ENCODE measurements around the gene FXYD7. TPM values are rescaled to one million over a fixed set of nuclear protein-coding genes. Genes with fewer than 3 reads are reported as not detected.
"Not testable (repeated sequence)": the region's sequence is repeated elsewhere in the genome, so short reads cannot be mapped to it uniquely, and the experiment has no call there.

The FXYD7 gene
- total RNA-seq, 5 donors from 2014 or later (not counting 1 experiment from before 2014, with no cell fraction given): 8.8 to 24.0 (median 12.6) TPM

DNA sequence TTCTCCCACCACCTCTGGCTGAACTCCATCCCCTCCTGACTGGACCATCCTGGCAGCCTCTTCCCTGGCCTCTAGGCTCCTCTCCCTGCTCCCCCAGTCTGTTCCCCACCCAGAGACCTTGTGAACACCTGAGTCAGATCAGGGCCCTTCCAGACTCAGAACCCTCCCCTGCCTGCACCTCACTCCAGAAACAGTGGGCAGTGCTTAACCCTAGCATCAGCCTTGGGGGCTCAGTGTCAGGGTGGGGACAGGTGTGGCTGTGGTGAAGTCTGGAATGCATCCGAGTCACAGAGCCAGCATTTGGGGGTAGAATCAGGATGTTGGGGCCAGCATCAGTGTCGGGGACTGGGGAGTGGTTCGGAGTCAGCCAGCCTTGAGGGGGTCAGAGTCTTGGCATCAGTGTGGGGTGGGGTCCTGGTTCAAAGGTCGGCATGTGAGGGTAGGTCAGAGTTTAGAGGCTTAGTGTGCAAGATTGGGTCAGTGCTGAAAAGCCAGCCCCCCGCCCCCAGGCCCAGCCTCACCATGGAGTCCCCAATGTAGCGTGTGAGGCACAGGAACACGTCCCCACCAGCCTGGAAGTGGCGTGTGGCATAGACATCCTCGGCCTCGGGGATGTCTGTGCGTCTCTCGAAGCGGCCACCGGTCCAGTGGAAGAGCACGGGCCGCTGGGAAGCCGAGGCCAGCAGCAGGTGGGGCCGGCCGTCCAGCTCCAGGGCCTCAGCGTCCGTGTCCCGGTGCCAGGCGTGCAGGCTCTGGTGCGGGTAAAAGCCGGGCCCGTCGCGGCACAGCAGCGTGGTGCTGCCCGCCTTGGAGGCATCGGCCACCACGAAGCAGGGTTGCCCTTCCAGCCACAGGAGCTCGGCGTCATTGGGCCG, 17.1 kb upstream of the FXYD7 start:
- H3K4me3 Mint-ChIP-seq: no peak overlapping the region
- CTCF ChIA-PET: no interaction called here
- H3K27ac Mint-ChIP-seq: no peak overlapping the region
- no peak for ATAC-seq (replicated peaks in 1 of 4)
- H3K4me1 ChIP-seq (ENCODE audit: control insufficient read depth in 1 of 2, extremely low read depth in 1 of 2, insufficient read depth in 2 of 2, low read length in 2 of 2): peaks cover 0 to 12% of the 10 kb centered on the region in 2 experiments
- H3K36me3 Mint-ChIP-seq: no peaks in the 10 kb centered on the region
- H3K27me3 ChIP-seq (replicated peaks in 1 of 2; ENCODE audit: control insufficient read depth in 2 of 2, extremely low read depth in 1 of 2, insufficient read depth in 2 of 2, low read length in 1 of 2): peaks cover 0 to 5% of the 10 kb centered on the region in 2 experiments
- no peaks in the 10 kb centered on the region for H3K36me3 ChIP-seq (ENCODE audit: control insufficient read depth in 2 of 2, extremely low read depth in 1 of 2, insufficient read depth in 1 of 2, low read length in 1 of 2)
- no peak for DNase-seq
- POLR2A ChIA-PET: no interaction called here
- WGBS (ENCODE audit: insufficient coverage): 91% methylated on average over 34 of the region's 35 CpGs
- no peaks in the 10 kb centered on the region for H3K9me3 Mint-ChIP-seq
- no peak overlapping the region for H3K27ac ChIP-seq (ENCODE audit: low read length)
- H3K4me3 ChIP-seq (ENCODE audit: control insufficient read depth in 1 of 2, extremely low read depth in 1 of 2, low read length in 1 of 2): no peak overlapping the region
- H3K9me3 ChIP-seq: no peaks in the 10 kb centered on the region
- H3K4me1 Mint-ChIP-seq: peaks cover 14 to 18% (median 14%) of the 10 kb centered on the region in 3 donors
- H3K27me3 Mint-ChIP-seq: no peaks in the 10 kb centered on the region

GRCh38 chr19:35126624-35126959, 16.5 kb upstream of the FXYD7 start:
- H3K36me3 Mint-ChIP-seq: no peaks in the 10 kb centered on the region
- H3K27ac Mint-ChIP-seq: no peak overlapping the region
- Histone ChIP-seq H3K4me1 (ENCODE audit: control insufficient read depth in 1 of 2, extremely low read depth in 1 of 2, insufficient read depth in 2 of 2, low read length in 2 of 2) (peaks cover 0 to 12% of the 10 kb centered on the region in 2 experiments), H3K36me3 (ENCODE audit: control insufficient read depth in 2 of 2, extremely low read depth in 1 of 2, insufficient read depth in 1 of 2, low read length in 1 of 2) (no peaks in the 10 kb centered on the region), H3K27ac (ENCODE audit: low read length) (no peak overlapping the region), H3K27me3 (replicated peaks in 1 of 2; ENCODE audit: control insufficient read depth in 2 of 2, extremely low read depth in 1 of 2, insufficient read depth in 2 of 2, low read length in 1 of 2) (peaks cover 0 to 5% of the 10 kb centered on the region in 2 experiments), H3K9me3 (no peaks in the 10 kb centered on the region), H3K4me3 (ENCODE audit: control insufficient read depth in 1 of 2, extremely low read depth in 1 of 2, low read length in 1 of 2) (no peak overlapping the region)
- no peak for ATAC-seq (replicated peaks in 1 of 4)
- DNase-seq: no peak
- H3K4me1 Mint-ChIP-seq: peaks cover 14 to 18% (median 14%) of the 10 kb centered on the region in 3 donors
- ChIA-PET CTCF (no interaction called here), POLR2A (no interaction called here)
- H3K4me3 Mint-ChIP-seq: no peak overlapping the region
- no peaks in the 10 kb centered on the region for H3K9me3 Mint-ChIP-seq
- WGBS (ENCODE audit: insufficient coverage): 92% methylated on average over 19 of the region's 20 CpGs
- H3K27me3 Mint-ChIP-seq: no peaks in the 10 kb centered on the region

GRCh38 chr19:35127871-35128270, 15.2 kb upstream of the FXYD7 start:
- Histone ChIP-seq H3K9me3 (no peaks in the 10 kb centered on the region), H3K36me3 (ENCODE audit: control insufficient read depth in 2 of 2, extremely low read depth in 1 of 2, insufficient read depth in 1 of 2, low read length in 1 of 2) (no peaks in the 10 kb centered on the region), H3K27me3 (replicated peaks in 1 of 2; ENCODE audit: control insufficient read depth in 2 of 2, extremely low read depth in 1 of 2, insufficient read depth in 2 of 2, low read length in 1 of 2) (peaks cover 0 to 4% of the 10 kb centered on the region in 2 experiments), H3K27ac (ENCODE audit: low read length) (no peak overlapping the region), H3K4me3 (ENCODE audit: control insufficient read depth in 1 of 2, extremely low read depth in 1 of 2, low read length in 1 of 2) (no peak overlapping the region), H3K4me1 (ENCODE audit: control insufficient read depth in 1 of 2, extremely low read depth in 1 of 2, insufficient read depth in 2 of 2, low read length in 2 of 2) (peaks cover 0 to 12% of the 10 kb centered on the region in 2 experiments)
- ATAC-seq (replicated peaks in 1 of 4) (no peak), DNase-seq (no peak)
- Mint-ChIP-seq H3K27me3 (no peaks in the 10 kb centered on the region), H3K4me3 (no peak overlapping the region), H3K36me3 (no peaks in the 10 kb centered on the region), H3K9me3 (peaks cover 0 to 8% (median 0%) of the 10 kb centered on the region in 3 donors), H3K27ac (no peak overlapping the region), H3K4me1 (peaks cover 14 to 18% (median 14%) of the 10 kb centered on the region in 3 donors)
- no CpG with 5 or more reads among the region's 7 CpGs for WGBS (ENCODE audit: insufficient coverage)
- CTCF ChIA-PET: interaction anchor here in 1 of 2 donors (0.6 kb wide), 2 partner anchors 13 to 15 kb away, joined by 3 to 4 read pairs; partner anchors contain the start of gene FXYD7
- POLR2A ChIA-PET: no interaction called here

- no peaks in the 10 kb centered on the region for H3K36me3 ChIP-seq (ENCODE audit: control insufficient read depth in 2 of 2, extremely low read depth in 1 of 2, insufficient read depth in 1 of 2, low read length in 1 of 2)
- H3K9me3 Mint-ChIP-seq: peaks cover 0 to 12% (median 0%) of the 10 kb centered on the region in 3 donors
- no peaks in the 10 kb centered on the region for H3K9me3 ChIP-seq
- H3K27ac ChIP-seq (ENCODE audit: low read length): no peak overlapping the region
- 79% methylated on average over 6 of the region's 9 CpGs for WGBS (ENCODE audit: insufficient coverage)
- no peaks in the 10 kb centered on the region for H3K27me3 Mint-ChIP-seq
- DNase-seq: no peak
- no peak overlapping the region for H3K27ac Mint-ChIP-seq
- no peaks in the 10 kb centered on the region for H3K36me3 Mint-ChIP-seq
- ATAC-seq (replicated peaks in 1 of 4): no peak
- ChIA-PET POLR2A (no interaction called here), CTCF (no interaction called here)
- no peak overlapping the region for H3K4me3 Mint-ChIP-seq
- peaks cover 0 to 12% of the 10 kb centered on the region in 2 experiments for H3K4me1 ChIP-seq (ENCODE audit: control insufficient read depth in 1 of 2, extremely low read depth in 1 of 2, insufficient read depth in 2 of 2, low read length in 2 of 2)
- H3K27me3 ChIP-seq (replicated peaks in 1 of 2; ENCODE audit: control insufficient read depth in 2 of 2, extremely low read depth in 1 of 2, insufficient read depth in 2 of 2, low read length in 1 of 2): no peaks in the 10 kb centered on the region
- peaks cover 14 to 18% (median 14%) of the 10 kb centered on the region in 3 donors for H3K4me1 Mint-ChIP-seq
- H3K4me3 ChIP-seq (ENCODE audit: control insufficient read depth in 1 of 2, extremely low read depth in 1 of 2, low read length in 1 of 2): no peak overlapping the region
Observed at GRCh38 chr19:35128398-35129057, 14.5 kb upstream of the FXYD7 start.

GRCh38 chr19:35129724-35130274, 13.3 kb upstream of the FXYD7 start:
- CTCF ChIA-PET; H3K4me3 ChIP-seq (ENCODE audit: control insufficient read depth in 1 of 2, extremely low read depth in 1 of 2, low read length in 1 of 2); H3K36me3 Mint-ChIP-seq; H3K36me3 ChIP-seq (ENCODE audit: control insufficient read depth in 2 of 2, extremely low read depth in 1 of 2, insufficient read depth in 1 of 2, low read length in 1 of 2); H3K27me3 Mint-ChIP-seq; H3K9me3 ChIP-seq; DNase-seq; H3K4me1 Mint-ChIP-seq; H3K27ac ChIP-seq (ENCODE audit: low read length); H3K4me3 Mint-ChIP-seq; ATAC-seq (replicated peaks in 1 of 4); H3K4me1 ChIP-seq (ENCODE audit: control insufficient read depth in 1 of 2, extremely low read depth in 1 of 2, insufficient read depth in 2 of 2, low read length in 2 of 2); H3K27ac Mint-ChIP-seq; H3K27me3 ChIP-seq (replicated peaks in 1 of 2; ENCODE audit: control insufficient read depth in 2 of 2, extremely low read depth in 1 of 2, insufficient read depth in 2 of 2, low read length in 1 of 2): not testable (repeated sequence)
- WGBS (ENCODE audit: insufficient coverage): 51% methylated on average over 2 of the region's 14 CpGs
- H3K9me3 Mint-ChIP-seq: peaks cover 0 to 12% (median 0%) of the 10 kb centered on the region in 3 donors
- POLR2A ChIA-PET: interaction anchor here in 1 of 2 donors (0.6 kb wide), 1 partner anchor 122 kb away, joined by 3 read pairs; no protein-coding TSS in a partner anchor
